Activated CD8-positive, alpha-beta memory T cell treated with anti-CD3 and anti-CD28 coated beads, Interleukin-2, amount 50 U/mL, for 1 hour (primary cell): Measurements from ENCODE around the gene WDR20.
"Not testable (repeated sequence)": the region's sequence is repeated elsewhere in the genome, so short reads cannot be mapped to it uniquely, and the experiment has no call there.

Source experiments
- DNase-seq: peaks from one replicate; pipeline ENCODE4 v3.0.0-alpha.2; 2020; ENCODE audit errors: extremely low read depth

Gene WDR20

DNA sequence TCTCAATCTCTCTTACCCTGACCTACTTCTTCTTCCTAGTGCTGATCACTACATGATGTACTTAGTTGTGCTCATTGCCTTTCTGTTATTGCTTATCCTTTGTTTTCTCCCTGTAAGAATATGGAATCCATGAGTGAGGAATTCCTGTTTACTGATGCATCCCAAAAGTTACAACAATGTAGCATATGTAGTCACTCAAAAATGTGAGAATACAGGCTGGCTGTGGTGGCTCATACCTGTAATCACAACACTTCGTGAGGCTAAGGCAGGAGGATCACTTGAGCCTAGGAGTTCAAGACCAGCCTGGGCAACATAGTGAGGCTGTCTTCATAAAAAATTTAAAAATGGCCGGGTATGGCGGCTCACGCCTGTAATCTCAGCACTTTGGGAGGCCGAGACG, 8.0 kb upstream of the WDR20 start:
- DNase-seq, result no peak

GRCh38 chr14:102134021-102134420, 5.7 kb upstream of the WDR20 start:
- not testable (repeated sequence) for DNase-seq

DNA sequence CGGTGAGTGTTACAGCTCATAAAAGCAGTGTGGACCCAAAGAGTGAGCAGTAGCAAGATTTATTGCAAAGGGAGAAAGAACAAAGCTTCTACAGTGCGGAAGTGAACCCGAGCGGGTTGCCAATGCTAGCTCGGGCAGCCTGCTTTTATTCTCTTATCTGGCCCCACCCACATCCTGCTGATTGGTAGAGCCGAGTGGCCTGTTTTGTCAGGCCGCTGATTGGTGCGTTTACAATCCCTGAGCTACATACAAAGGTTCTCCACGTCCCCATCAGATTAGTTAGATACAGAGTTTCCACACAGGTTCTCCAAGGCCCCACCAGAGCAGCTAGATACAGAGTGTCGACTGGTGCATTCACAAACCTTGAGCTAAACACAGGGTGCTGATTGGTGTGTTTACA, 5.0 kb upstream of the WDR20 start:
- not testable (repeated sequence) for DNase-seq

GRCh38 chr14:102135456-102135855, 4.2 kb upstream of the WDR20 start:
- DNase-seq, result not testable (repeated sequence)

DNA sequence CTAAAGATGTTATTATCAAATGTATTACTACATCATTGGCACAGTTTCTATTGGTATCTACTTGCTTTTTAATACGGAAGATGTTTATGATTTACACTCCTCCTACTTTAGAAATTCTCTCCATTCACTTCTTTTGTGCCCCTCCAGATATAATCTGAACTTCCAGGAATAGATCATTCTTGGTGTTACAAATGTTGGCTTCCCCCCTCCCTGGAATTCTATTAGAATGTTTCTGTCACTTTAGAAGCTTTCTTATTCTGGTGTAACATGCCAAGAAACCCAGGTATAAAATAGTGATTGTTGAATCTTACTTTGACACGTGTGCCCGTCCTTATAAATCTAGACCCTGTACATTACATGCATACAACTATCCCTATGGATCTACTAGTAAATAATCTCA, 1.2 kb upstream of the WDR20 start:
- no peak for DNase-seq

DNA sequence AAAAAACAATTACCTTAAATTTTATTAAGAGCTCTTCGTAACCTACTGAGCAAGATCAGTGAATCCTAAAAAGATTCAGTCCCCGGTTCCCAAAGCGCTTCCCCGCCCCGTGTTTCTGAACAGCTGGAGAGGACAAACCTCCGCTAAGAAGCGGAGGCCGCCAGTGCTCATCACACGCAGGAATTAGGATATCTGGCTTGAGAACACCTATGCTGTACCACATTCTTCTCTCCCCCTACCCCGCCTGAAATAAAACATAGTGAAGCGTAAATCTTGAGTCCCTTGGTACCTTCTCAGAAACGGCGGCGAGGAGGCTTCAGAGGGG, 774 bp upstream of the WDR20 start:
- DNase-seq, result no peak

DNA sequence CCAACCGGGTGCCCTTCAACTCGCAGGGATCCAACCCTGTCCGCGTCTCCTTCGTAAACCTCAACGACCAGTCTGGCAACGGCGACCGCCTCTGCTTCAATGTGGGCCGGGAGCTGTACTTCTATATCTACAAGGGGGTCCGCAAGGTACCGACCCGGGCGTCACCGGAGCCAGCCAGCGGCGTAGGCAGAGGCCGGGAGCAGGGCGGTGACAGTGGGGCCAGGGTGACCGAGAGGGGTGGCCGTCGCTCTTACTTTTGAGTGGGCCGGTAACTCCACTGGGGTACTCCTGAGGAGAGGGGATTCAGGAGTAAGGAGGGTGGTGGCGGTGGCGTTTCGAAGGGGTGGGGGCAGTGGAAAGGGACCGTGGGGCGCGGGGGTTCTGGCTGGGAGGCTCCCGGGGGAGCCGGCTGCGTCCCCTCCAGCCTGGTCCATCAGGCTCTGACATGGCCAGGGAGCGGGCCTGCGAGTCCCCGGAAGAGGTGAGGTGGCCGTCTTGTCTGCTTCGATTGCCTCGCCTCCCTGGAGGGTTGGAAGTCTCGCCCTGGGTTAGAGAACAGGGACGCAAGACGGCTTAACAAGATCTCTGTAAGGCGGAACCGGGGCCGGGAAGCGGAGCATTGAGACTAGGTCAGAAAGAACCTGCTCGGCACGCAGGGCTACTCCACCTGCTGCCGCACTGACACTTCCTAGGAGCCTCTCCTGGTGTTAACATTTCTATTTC, 491 bp downstream of the WDR20 start:
- peak; percentile 8 for DNase-seq

GRCh38 chr14:102140750-102141145, 1.1 kb downstream of the WDR20 start:
- no peak for DNase-seq

DNA sequence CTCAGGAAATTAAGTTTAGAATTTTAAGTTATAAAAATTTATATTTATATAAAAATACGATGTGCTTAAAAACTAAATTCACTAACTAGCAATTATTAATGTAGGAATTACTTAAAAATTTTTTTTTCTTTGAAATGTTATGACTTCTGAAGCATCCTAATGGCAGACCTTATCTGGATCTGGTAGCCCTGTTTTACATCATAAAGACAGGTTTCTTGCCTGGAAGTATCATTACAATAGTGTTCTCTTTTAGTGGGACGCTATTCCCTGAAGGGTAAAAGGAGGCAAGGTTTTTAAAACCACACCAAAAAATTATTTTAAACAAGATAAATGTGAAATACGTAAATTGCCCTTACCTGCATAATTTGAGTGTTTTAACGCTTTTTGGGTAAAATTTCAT, 2.1 kb downstream of the WDR20 start:
- no peak for DNase-seq

DNA sequence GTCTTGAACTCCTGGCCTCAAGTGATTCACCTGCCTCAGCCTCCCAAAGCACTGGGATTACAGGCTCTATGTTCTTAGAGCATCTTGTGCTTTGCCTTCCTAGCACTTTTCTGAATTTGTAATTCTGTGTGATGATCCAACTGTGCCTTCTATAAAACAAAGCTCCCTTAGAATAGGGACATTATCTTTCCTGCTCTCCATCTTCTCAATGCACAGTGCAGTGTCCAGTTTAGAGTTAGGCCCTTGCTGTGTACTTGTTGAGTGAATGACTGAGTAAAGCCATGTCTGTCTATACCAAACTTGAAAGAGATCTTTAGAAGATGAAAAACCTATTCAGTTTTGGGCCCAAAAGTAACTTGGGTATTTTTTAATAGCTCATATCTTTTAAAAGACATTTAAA, 5.2 kb downstream of the WDR20 start:
- no peak for DNase-seq

DNA sequence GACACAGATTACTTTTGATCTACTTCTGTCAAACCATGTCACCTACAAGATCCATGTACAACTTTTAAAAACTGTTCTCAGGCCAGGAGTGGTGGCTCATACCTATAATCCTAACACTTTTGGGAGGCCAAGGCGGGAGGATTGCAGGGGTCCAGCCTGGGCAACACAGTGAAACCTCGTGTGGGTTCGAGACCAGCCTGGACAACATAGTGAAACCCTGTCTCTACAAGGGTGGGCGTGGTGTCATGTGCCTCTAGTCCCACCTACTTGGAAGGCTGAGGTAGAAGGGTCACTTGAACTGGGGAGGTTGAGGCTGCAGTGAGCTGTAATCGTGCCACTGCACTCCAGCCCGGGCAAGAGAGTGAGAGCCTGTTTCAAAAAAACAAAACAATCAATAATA, 5.7 kb downstream of the WDR20 start:
- DNase-seq, result no peak

- DNase-seq, result no peak
Measured at GRCh38 chr14:102146423-102146822, 6.7 kb downstream of the WDR20 start.

GRCh38 chr14:102150083-102150482, 10.4 kb downstream of the WDR20 start:
- DNase-seq, result no peak

- DNase-seq, result no peak
Measured at GRCh38 chr14:102150744-102151143, 11.0 kb downstream of the WDR20 start.

DNA sequence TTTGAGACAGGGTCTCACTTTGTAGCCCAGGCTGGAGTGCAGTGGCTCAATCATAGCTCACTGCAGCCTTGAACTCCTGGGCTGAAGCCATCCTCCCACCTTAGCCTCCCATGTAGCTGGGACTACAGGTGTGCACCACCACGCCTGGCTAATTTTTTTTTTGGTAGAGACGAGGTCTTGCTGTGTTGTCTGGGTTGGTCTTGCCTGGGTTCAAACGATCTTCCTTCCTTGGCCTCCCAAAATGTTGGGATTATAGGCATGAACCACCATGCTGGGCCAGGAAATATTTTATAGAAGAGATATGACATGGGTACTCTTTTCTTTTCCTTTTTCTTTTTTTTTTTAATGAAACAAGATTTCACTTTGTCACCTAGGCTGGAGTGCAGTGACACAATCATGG, 11.7 kb downstream of the WDR20 start:
- DNase-seq, result not testable (repeated sequence)

DNA sequence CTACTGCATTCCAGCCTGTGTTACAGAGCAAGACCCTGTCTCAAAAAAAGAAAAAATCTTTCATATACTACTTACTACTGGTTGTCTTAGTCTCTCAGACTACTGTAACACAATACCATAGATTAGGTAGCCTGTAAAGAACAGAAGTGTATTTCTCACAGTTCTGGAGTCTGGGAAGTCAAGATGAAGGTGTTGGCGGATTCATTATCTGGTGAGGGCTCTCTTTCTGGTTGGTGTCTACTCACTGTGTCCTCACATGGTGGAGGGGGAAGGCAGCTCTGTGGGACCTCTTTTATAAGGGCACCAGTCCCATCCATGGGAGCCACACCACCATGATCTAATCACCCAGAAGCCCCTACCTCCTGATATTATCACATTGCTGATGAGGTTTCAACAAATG, 14.4 kb downstream of the WDR20 start:
- no peak for DNase-seq

- DNase-seq, result no peak
Measured at GRCh38 chr14:102154821-102155549, 15.3 kb downstream of the WDR20 start.

DNA sequence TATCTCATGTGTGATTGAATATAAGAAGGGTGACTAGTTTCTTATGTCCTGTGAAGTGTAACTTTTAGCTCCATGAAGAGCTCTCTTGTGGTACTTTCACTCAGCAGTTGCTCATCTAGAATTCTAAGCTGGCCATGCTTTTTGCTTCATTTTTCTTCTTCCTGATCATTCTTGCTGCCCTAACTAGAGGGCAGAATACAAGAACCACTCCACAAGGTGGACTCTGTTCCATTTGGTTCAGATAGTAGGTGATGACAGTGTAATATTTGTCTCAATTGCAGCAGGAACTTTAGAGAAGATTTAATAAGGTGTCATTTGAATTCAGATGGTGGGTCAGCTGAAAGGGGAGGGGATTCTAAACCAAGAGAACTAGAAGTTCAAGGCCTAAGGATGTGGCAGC, 17.6 kb downstream of the WDR20 start:
- DNase-seq, result no peak

DNA sequence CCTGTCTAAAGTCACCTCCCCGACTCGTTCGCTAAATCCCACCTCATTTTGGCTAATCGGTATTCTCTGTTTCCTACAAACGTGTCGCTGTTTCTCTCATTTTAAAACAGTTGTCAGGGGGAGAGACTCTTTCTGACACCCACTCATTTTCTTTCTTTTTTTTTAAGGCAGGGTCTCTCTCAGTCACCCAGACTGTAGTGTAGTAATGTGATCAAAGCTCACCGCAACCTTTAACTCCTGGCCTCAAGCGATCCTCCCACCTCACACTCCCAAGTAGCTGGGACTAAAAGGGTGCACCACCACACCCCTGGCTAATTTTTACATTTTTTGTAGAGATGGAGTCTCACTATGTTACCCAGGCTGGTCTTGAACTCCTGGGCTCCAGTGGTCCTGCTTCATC, 19.1 kb downstream of the WDR20 start:
- DNase-seq, result no peak

DNA sequence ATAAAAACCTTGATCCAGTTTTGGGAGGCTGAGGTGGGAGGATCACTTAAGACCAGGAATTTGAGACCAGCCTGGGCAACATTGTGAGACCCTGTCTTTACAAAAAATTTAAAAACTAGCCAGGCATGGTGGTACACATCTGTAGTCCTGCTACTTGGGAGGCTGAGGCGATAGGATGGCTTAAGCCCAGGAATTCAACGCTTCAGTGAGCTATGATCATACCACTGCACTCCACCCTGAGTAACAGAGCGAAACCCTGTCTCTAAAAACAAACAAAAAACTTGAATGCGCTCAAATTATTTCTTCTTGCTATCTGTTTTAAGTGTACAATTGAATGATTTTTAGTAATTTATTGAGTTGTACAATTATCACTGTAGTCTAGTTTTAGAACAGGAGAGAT, 20.1 kb downstream of the WDR20 start:
- DNase-seq, result no peak

GRCh38 chr14:102162487-102162886, 22.8 kb downstream of the WDR20 start:
- no peak for DNase-seq

DNA sequence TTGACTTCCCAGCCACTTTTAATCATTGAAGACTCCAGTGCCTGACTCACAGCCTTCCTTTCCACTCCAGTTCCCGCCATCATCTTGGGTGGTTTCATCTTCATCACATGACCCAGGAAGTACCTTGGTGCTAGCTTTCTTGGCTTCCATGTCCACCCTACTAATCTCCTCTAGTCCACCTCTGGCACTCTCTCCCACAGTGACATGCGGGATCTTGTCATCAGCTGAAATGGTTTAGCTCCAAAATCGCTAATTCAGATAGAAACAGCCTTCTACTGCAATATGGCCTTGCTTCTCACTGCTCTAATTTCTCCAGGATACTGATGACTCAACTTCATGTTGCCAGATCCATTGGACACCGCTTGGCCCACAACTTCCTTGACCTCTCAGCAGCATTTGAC, 24.5 kb downstream of the WDR20 start:
- DNase-seq, result no peak

- no peak for DNase-seq
Measured at GRCh38 chr14:102164965-102165364, 25.3 kb downstream of the WDR20 start.

DNA sequence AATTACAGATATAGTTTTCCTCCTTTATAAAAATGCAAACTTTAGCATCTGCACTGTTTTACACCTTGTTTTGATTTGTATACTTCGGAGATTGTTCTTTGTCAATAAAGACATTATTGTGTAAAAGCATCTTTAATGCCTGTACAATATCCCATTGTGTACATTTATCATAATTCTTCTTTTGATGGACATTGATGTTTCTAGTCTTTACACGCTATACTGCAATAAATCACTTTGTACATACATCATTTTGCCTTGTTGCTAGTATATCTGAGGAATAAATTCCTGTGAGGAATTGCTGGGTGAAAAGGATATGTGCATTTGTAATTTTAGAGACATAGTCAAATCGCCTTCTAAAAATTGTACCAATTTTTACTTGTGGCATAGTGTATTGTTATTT, 30.4 kb downstream of the WDR20 start:
- no peak for DNase-seq
